Natural killer cell (primary cell): ENCODE results near the gene ABCB8. TPM values are rescaled to one million over a fixed set of nuclear protein-coding genes. Genes with fewer than 3 reads are reported as not detected.

Experiments
- ATAC-seq, 3 donors: fragments of 150-1000 bp in 2 of 3; fragments of 200-7000 bp in 1 of 3; cut with Tn5 transposase; 1 replicate in 1 of 3; 2 replicates in 2 of 3; pipeline ENCODE4 v1.10.0; 2021; ENCODE audit warnings: mild to moderate bottlenecking in 2 of 3, moderate library complexity in 2 of 3
- DNase-seq, 2 donors: peaks; one replicate each; pipeline versions ENCODE4 v3.0.0 to v3.0.0-alpha.2; 2013 to 2021; ENCODE audit warnings: mixed read lengths in 1 of 2
- H3K27ac ChIP-seq: one replicate; pipeline ENCODE4 v1.5.1; 2013; ENCODE audit warnings: mild to moderate bottlenecking, low read length
- H3K27me3 ChIP-seq: one replicate; pipeline ENCODE4 v1.6.1; 2013; ENCODE audit warnings: low read length; ENCODE audit not compliant: control insufficient read depth, insufficient read depth
- H3K36me3 ChIP-seq: one replicate; pipeline ENCODE4 v1.6.1; 2013; ENCODE audit warnings: low read length; ENCODE audit not compliant: control insufficient read depth, insufficient read depth
- H3K4me1 ChIP-seq: one replicate; pipeline ENCODE4 v1.6.1; 2013; ENCODE audit warnings: low read length; ENCODE audit not compliant: control insufficient read depth, insufficient read depth
- H3K4me3 ChIP-seq: one replicate; pipeline ENCODE4 v1.5.1; 2013; ENCODE audit warnings: low read length
- H3K9me3 ChIP-seq: one replicate; pipeline ENCODE4 v1.6.1; 2013; ENCODE audit warnings: low read length; ENCODE audit not compliant: control insufficient read depth, insufficient read depth
- H3K27ac Mint-ChIP-seq, 2 donors: one replicate each; pipeline ENCODE4 v1.8.0; 2022; ENCODE audit warnings: mild to moderate bottlenecking in 2 of 2, mixed read lengths in 2 of 2, moderate library complexity in 1 of 2
- H3K27me3 Mint-ChIP-seq, 2 donors: one replicate each; pipeline ENCODE4 v1.8.0; 2022; ENCODE audit warnings: low read depth in 2 of 2, mixed read lengths in 2 of 2
- H3K36me3 Mint-ChIP-seq: one replicate; pipeline ENCODE4 v1.8.0; 2022; ENCODE audit warnings: mixed read lengths
- H3K4me1 Mint-ChIP-seq, 2 donors: one replicate each; pipeline ENCODE4 v1.8.0; 2022; ENCODE audit warnings: mixed read lengths in 2 of 2
- H3K4me3 Mint-ChIP-seq: one replicate; pipeline ENCODE4 v1.8.0; 2022; ENCODE audit warnings: mild to moderate bottlenecking, moderate library complexity, mixed read lengths
- H3K9me3 Mint-ChIP-seq, 2 donors: one replicate each; pipeline ENCODE4 v1.8.0; 2022; ENCODE audit warnings: mixed read lengths in 2 of 2
- WGBS: methylation state at CpG from one replicate; pipeline ENCODE4 v1.1.7; 2013; ENCODE audit warnings: missing lambda C conversion rate; ENCODE audit not compliant: insufficient coverage; 5-methylcytosine and 5-hydroxymethylcytosine counted together
- intact Hi-C: fragments of 100-400 bp; cut with micrococcal nuclease; formaldehyde crosslinking; loops from one replicate; pipeline ENCODE4 v1.14.2; 2022
- total RNA-seq, 4 donors: library from RNA; stranded (reverse); fragments of 120-200 nt in 1 of 4; gene quantifications; one replicate each; pipeline versions ENCODE4 v1.2.3 to v1.2.4, GENCODE V29; 2013 to 2022
- TF ChIP-seq, protein P1 (sequence below): fragments of 200-600 bp; IDR thresholded peaks from one replicate; pipeline ENCODE4 v1.8.0; 2022; ENCODE audit warnings: antibody characterized with exemption

Gene ABCB8
- total RNA-seq, 3 donors from 2014 or later (not counting 1 experiment from before 2014, with no cell fraction given), result 50.6 to 60.5 (median 53.7) TPM

DNA sequence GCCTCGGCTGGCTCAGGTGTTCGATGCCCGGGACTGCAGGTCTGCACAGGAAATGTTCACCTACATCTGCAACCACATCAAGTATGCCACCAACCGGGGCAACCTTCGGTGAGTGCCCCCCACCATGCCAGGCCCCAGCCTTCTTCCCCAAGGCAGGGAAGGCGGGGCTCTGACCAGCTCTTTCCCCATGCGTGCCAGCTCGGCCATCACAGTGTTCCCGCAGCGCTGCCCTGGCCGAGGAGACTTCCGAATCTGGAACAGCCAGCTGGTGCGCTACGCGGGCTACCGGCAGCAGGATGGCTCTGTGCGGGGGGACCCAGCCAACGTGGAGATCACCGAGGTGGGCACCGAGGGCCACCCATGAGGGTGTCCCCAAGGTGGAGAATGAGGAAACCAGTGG is 29.9 kb upstream of the ABCB8 start:
- no peaks in the 10 kb centered on the region for H3K36me3 Mint-ChIP-seq
- H3K27me3 ChIP-seq, result no peaks in the 10 kb centered on the region
- peaks cover 0 to 3% of the 10 kb centered on the region in 2 donors for H3K27me3 Mint-ChIP-seq
- H3K27ac ChIP-seq, result no peak overlapping the region
- no peak overlapping the region for H3K4me3 ChIP-seq
- H3K4me1 ChIP-seq, result peaks cover 70% of the 10 kb centered on the region
- ATAC-seq (no peak), DNase-seq (peak in 1 of 2 donors; percentile 16)
- H3K9me3 ChIP-seq, result peaks cover 13% of the 10 kb centered on the region
- H3K36me3 ChIP-seq, result no peaks in the 10 kb centered on the region
- TF ChIP-seq, protein P1, sequence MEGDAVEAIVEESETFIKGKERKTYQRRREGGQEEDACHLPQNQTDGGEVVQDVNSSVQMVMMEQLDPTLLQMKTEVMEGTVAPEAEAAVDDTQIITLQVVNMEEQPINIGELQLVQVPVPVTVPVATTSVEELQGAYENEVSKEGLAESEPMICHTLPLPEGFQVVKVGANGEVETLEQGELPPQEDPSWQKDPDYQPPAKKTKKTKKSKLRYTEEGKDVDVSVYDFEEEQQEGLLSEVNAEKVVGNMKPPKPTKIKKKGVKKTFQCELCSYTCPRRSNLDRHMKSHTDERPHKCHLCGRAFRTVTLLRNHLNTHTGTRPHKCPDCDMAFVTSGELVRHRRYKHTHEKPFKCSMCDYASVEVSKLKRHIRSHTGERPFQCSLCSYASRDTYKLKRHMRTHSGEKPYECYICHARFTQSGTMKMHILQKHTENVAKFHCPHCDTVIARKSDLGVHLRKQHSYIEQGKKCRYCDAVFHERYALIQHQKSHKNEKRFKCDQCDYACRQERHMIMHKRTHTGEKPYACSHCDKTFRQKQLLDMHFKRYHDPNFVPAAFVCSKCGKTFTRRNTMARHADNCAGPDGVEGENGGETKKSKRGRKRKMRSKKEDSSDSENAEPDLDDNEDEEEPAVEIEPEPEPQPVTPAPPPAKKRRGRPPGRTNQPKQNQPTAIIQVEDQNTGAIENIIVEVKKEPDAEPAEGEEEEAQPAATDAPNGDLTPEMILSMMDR, result no peak
- WGBS, result 80% methylated on average over 20 of the region's 20 CpGs
- H3K4me3 Mint-ChIP-seq, result peak overlapping the region; percentile 6
- no peaks in the 10 kb centered on the region for H3K9me3 Mint-ChIP-seq
- intact Hi-C loops, result no loop called here
- H3K4me1 Mint-ChIP-seq, result peaks cover 13 to 47% of the 10 kb centered on the region in 2 donors
- H3K27ac Mint-ChIP-seq, result peak overlapping the region in 1 of 2 donors; percentile 29

DNA sequence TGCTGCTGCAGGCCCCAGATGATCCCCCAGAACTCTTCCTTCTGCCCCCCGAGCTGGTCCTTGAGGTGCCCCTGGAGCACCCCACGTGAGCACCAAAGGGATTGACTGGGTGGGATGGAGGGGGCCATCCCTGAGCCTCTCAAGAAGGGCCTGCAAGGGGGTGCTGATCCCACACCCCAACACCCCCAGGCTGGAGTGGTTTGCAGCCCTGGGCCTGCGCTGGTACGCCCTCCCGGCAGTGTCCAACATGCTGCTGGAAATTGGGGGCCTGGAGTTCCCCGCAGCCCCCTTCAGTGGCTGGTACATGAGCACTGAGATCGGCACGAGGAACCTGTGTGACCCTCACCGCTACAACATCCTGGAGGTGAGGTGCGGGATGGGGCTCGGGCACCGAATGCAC is 29.2 kb upstream of the ABCB8 start:
- Histone ChIP-seq H3K27me3 (no peaks in the 10 kb centered on the region), H3K4me3 (no peak overlapping the region), H3K36me3 (no peaks in the 10 kb centered on the region), H3K27ac (peak overlapping the region; percentile 58), H3K9me3 (peaks cover 13% of the 10 kb centered on the region), H3K4me1 (peaks cover 69% of the 10 kb centered on the region)
- DNase-seq, result no peak
- Mint-ChIP-seq H3K4me1 (peaks cover 11 to 44% of the 10 kb centered on the region in 2 donors), H3K27ac (peak overlapping the region in 1 of 2 donors; percentile 57), H3K4me3 (no peak overlapping the region), H3K27me3 (peaks cover 0 to 3% of the 10 kb centered on the region in 2 donors), H3K9me3 (no peaks in the 10 kb centered on the region), H3K36me3 (no peaks in the 10 kb centered on the region)
- TF ChIP-seq, protein P1, result no peak
- ATAC-seq, result no peak
- WGBS, result 98% methylated on average over 12 of the region's 12 CpGs
- intact Hi-C loops, result no loop called here

DNA sequence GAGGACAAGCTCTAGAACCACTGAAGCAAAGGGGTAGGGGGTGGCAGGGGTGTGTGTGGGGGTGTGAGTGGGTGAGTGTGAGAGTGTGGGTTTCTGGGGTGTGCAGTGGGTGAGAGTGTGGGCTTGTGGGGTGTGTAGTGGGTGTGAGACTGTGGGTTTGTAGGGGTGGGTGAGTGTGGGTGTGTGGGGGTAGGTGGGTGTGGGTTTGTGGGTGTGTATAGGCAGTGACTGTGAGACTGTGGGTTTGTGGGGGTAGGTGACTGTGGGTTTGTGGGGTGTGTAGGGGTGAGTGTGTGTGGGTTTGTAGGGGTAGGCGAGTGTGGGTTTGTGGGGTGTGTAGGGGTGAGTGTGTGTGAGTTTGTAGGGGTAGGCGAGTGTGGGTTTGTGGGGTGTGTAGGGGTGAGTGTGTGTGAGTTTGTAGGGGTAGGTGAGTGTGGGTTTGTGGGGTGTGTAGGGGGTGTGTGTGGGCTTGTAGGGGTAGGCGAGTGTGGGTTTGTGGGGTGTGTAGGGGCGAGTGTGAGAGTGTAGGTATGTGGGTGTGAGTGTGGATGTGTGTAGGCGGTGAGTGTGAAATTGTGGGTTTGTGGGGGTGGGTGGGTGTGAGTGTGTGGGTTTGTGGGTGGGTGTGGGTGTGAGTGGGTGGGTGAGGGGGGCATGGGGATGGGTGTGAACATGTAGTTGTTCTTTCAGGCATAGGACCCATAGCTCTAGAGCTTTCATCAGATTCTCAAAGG is 28.6 kb upstream of the ABCB8 start:
- Mint-ChIP-seq H3K4me1 (peaks cover 6 to 41% of the 10 kb centered on the region in 2 donors), H3K36me3 (no peaks in the 10 kb centered on the region)

More for the DNA sequence above, 28.6 kb upstream of the ABCB8 start:
- DNase-seq (peak; percentile 48 to 53), ATAC-seq (peak; percentile 54 to 73 (median 58))
- no peak overlapping the region for H3K4me3 Mint-ChIP-seq
- Histone ChIP-seq H3K4me3 (no peak overlapping the region), H3K36me3 (no peaks in the 10 kb centered on the region), H3K4me1 (peaks cover 62% of the 10 kb centered on the region), H3K27me3 (no peaks in the 10 kb centered on the region), H3K27ac (peak overlapping the region; percentile 58), H3K9me3 (peaks cover 13% of the 10 kb centered on the region)
- TF ChIP-seq, protein P1, result no peak
- 37% methylated on average over 5 of the region's 5 CpGs for WGBS
- intact Hi-C loops, result no loop called here
- H3K27me3 Mint-ChIP-seq, result peaks cover 0 to 7% of the 10 kb centered on the region in 2 donors
- H3K27ac Mint-ChIP-seq, result peak overlapping the region; percentile 30 to 57
- H3K9me3 Mint-ChIP-seq, result no peaks in the 10 kb centered on the region
